GM19025 (cell line): Measurements from ENCODE around the gene FANCC.
"Not testable (repeated sequence)": the region's sequence is repeated elsewhere in the genome, so short reads cannot be mapped to it uniquely, and the experiment has no call there.

Experiments used
- ATAC-seq: cut with Tn5 transposase; IDR thresholded peaks from one replicate; pipeline ENCODE4 v1.9.1; 2021; ENCODE audit warnings: mild to moderate bottlenecking, low read depth, moderate library complexity; ENCODE audit not compliant: unreplicated experiment

FANCC gene

GRCh38 chr9:95332860-95333259, 15.4 kb upstream of the FANCC start:
- ATAC-seq: no peak

GRCh38 chr9:95330720-95331404, 13.4 kb upstream of the FANCC start:
- no peak for ATAC-seq

- ATAC-seq: not testable (repeated sequence)
Observed at GRCh38 chr9:95329061-95329460, 11.6 kb upstream of the FANCC start.

- no peak for ATAC-seq
Observed at GRCh38 chr9:95327239-95327865, 9.8 kb upstream of the FANCC start.

GRCh38 chr9:95325221-95325620, 7.7 kb upstream of the FANCC start:
- ATAC-seq: no peak

- no peak for ATAC-seq
Observed at GRCh38 chr9:95317893-95318211, 343 bp upstream of the FANCC start.

- ATAC-seq: peak; percentile 42
Observed at GRCh38 chr9:95316794-95317118, 753 bp downstream of the FANCC start.

- ATAC-seq: no peak
Observed at GRCh38 chr9:95316274-95316673, 1.2 kb downstream of the FANCC start.

GRCh38 chr9:95315108-95315746, 2.3 kb downstream of the FANCC start:
- ATAC-seq: no peak

- ATAC-seq: no peak
Observed at GRCh38 chr9:95313010-95313498, 4.5 kb downstream of the FANCC start.

- no peak for ATAC-seq
Observed at GRCh38 chr9:95311961-95312360, 5.5 kb downstream of the FANCC start.

GRCh38 chr9:95307538-95307937, 10.0 kb downstream of the FANCC start:
- ATAC-seq: no peak

GRCh38 chr9:95306819-95307218, 10.7 kb downstream of the FANCC start:
- ATAC-seq: no peak

GRCh38 chr9:95305770-95306492, 11.6 kb downstream of the FANCC start:
- no peak for ATAC-seq

- ATAC-seq: no peak
Observed at GRCh38 chr9:95302479-95302878, 15.0 kb downstream of the FANCC start.

GRCh38 chr9:95297760-95298159, 19.7 kb downstream of the FANCC start:
- no peak for ATAC-seq

- no peak for ATAC-seq
Observed at GRCh38 chr9:95297316-95297715, 20.2 kb downstream of the FANCC start.

- ATAC-seq: no peak
Observed at GRCh38 chr9:95296761-95297160, 20.7 kb downstream of the FANCC start.

GRCh38 chr9:95293296-95293695, 24.2 kb downstream of the FANCC start:
- ATAC-seq: not testable (repeated sequence)

- no peak for ATAC-seq
Observed at GRCh38 chr9:95292226-95292625, 25.3 kb downstream of the FANCC start.

- no peak for ATAC-seq
Observed at GRCh38 chr9:95286151-95286550, 31.4 kb downstream of the FANCC start.
